Skeletal muscle tissue (tissue), 4 donors: ENCODE measurements around the gene GRK4. TPM values are rescaled to one million over a fixed set of nuclear protein-coding genes. Genes with fewer than 3 reads are reported as not detected.
"Not testable (repeated sequence)": the region's sequence is repeated elsewhere in the genome, so short reads cannot be mapped to it uniquely, and the experiment has no call there.

Experiments
- H3K27ac ChIP-seq: one replicate; pipeline ENCODE4 v1.7.0; 2013; ENCODE audit warnings: mild to moderate bottlenecking, low read depth, low read length, inconsistent platforms
- H3K27me3 ChIP-seq, 3 donors: one replicate each; pipeline ENCODE4 v1.7.0; 2013; ENCODE audit warnings: low read length in 3 of 3; ENCODE audit not compliant: control insufficient read depth in 3 of 3, insufficient read depth in 3 of 3
- H3K36me3 ChIP-seq, 3 donors: one replicate each; pipeline ENCODE4 v1.7.0; 2013; ENCODE audit warnings: low read length in 3 of 3; ENCODE audit not compliant: control insufficient read depth in 3 of 3, insufficient read depth in 3 of 3
- H3K4me1 ChIP-seq, 3 donors: one replicate each; pipeline ENCODE4 v1.7.0; 2013; ENCODE audit warnings: low read length in 3 of 3, mild to moderate bottlenecking in 3 of 3; ENCODE audit not compliant: control insufficient read depth in 3 of 3, insufficient read depth in 3 of 3
- H3K4me3 ChIP-seq, 3 donors: one replicate each; pipeline ENCODE4 v1.7.0; 2013; ENCODE audit warnings: low read length in 3 of 3
- H3K9ac ChIP-seq, 3 donors: one replicate each; pipeline ENCODE4 v1.7.0; 2013; ENCODE audit warnings: low read length in 3 of 3, mild to moderate bottlenecking in 3 of 3, moderate library complexity in 2 of 3, low read depth in 1 of 3
- H3K9me3 ChIP-seq, 3 donors: one replicate each; pipeline ENCODE4 v1.7.0; 2013; ENCODE audit warnings: low read length in 3 of 3; ENCODE audit not compliant: control insufficient read depth in 3 of 3
- total RNA-seq: library from RNA; depleted of rRNA; stranded (reverse); fragments of >200 nt; gene quantifications from one replicate; pipeline ENCODE4 v1.2.3, GENCODE V29; 2014
- donor health status: Osteomylitis.

Gene GRK4
- total RNA-seq, 1 donor from 2014 or later: 12.5 TPM

DNA sequence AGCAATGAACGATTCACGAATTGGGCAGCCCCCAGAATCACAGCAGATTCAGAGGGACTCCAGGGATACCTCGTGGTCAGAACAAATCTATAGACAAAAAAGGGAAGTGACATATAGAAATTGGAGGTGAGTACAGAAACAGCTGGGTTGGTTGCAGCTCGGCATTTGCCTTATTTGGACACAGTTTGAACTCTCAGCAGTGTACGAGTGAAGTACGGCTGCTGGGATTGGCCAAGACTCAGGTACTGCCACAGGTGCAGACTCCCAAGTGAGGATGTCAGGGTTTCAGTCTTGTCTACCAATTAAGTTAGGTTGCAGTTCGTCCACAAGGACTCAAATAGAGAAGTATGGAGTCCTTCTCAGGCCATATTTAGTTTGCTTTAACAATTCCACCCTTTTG lies 82.8 kb downstream of the GRK4 start:
- Histone ChIP-seq H3K9ac (no peak overlapping the region), H3K27ac (no peak overlapping the region), H3K4me3 (no peak overlapping the region), H3K9me3 (no peaks in the 10 kb centered on the region), H3K27me3 (no peaks in the 10 kb centered on the region), H3K36me3 (no peaks in the 10 kb centered on the region), H3K4me1 (peaks cover 19 to 42% (median 20%) of the 10 kb centered on the region in 3 donors)

DNA sequence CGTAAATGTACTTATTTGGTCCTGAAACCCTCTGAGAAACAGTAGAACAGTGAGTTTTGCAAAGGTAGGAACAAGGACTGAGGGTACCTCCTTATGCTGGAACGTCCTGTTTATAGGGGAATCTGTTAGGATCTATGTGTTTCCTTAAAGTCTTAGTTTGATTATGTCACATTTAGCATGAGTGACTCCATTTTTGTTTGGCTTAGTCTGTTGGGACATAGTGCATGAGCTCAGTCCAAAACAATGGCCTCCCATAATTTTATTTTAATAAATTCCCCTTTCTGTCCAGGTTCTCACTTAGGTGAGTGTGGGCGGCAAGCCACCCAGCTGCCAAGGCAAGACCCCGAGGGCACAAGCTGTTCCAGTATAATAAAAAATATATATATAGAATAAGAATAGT lies 83.3 kb downstream of the GRK4 start:
- Histone ChIP-seq H3K27me3 (no peaks in the 10 kb centered on the region), H3K36me3 (no peaks in the 10 kb centered on the region), H3K4me1 (peaks cover 15 to 38% (median 16%) of the 10 kb centered on the region in 3 donors), H3K27ac (no peak overlapping the region), H3K4me3 (no peak overlapping the region), H3K9me3 (no peaks in the 10 kb centered on the region), H3K9ac (no peak overlapping the region)

DNA sequence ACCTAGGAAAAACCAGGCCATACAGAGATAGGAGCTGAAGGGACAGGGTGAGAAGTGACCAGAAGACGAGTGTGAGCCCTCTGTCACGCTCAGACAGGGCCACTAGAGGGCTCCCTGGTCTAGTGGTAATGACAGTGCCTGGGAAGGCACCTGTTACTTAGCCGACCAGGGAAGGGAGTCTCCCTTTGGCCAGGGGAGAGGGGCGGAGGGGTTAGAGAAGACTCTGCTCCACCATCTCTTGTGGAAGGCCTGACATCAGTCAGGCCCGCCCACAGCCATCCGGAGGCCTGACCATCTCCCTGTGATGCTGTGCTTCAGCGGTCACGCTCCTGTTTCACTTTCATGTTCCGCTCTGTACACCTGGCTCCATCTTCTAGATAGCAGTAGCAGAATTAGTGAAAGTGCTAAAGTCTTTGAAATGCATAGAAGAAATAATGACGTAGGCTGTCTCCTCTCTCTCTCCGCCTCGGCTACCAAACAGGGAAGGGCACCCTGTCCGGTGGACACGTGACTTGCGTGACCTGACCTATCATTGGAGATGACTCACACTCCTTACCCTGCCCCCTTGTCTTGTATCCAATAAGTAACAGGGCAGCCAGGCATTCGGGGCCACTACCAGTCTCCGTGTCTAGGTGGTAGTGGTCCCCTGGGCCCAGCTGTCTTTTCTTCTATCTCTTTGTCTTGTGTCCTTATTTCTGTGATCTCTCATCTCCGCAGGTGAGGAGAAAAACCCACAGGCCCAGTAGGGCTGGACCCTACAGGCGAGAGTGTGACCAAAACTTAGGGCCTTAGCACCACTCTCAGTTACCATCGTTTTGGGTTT lies 84.3 kb downstream of the GRK4 start:
- peak overlapping the region; percentile 48 to 78 (median 71) for H3K4me3 ChIP-seq
- no peaks in the 10 kb centered on the region for H3K36me3 ChIP-seq
- H3K27me3 ChIP-seq: no peaks in the 10 kb centered on the region
- H3K9me3 ChIP-seq: no peaks in the 10 kb centered on the region
- peak overlapping the region; percentile 13 to 75 (median 62) for H3K9ac ChIP-seq
- H3K4me1 ChIP-seq: peaks cover 8 to 27% (median 8%) of the 10 kb centered on the region in 3 donors
- peak overlapping the region; percentile 86 for H3K27ac ChIP-seq

DNA sequence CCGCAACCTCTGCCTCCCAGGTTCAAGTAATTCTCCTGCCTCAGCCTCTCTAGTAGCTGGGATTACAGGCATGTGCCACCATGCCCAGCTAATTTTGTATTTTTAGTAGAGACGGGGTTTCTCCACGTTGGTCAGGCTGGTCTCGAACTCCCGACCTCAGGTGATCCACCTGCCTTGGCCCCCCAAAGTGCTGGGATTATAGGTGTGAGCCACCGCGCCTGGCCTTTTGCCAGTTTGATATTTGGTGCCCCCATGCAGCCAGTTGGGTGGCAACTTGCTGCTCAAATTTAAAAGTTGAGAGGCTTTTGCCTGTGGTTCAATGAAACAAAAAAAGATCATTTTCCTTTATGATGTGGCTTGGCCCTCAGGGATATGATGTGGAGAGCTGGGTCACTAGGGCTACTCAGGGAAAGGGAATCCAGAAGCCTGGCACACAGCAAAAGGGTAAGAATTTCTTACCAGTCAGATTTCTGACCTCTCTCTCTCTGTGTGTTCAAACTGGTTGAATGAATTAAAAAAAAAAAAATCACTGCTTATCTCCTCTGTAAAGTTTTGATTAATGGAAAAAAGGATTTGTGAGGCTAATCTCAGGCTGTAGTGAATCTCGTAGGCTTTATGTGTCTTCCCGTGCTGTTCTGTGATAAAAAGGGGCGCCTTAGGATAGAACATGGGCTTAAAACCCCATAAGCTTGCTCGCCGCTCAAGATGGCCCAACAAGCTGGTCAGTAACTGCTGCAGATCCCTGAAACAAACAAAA lies 87.9 kb downstream of the GRK4 start:
- not testable (repeated sequence) for H3K9me3 ChIP-seq, H3K27me3 ChIP-seq, H3K9ac ChIP-seq, H3K4me3 ChIP-seq, H3K36me3 ChIP-seq, H3K4me1 ChIP-seq, H3K27ac ChIP-seq

DNA sequence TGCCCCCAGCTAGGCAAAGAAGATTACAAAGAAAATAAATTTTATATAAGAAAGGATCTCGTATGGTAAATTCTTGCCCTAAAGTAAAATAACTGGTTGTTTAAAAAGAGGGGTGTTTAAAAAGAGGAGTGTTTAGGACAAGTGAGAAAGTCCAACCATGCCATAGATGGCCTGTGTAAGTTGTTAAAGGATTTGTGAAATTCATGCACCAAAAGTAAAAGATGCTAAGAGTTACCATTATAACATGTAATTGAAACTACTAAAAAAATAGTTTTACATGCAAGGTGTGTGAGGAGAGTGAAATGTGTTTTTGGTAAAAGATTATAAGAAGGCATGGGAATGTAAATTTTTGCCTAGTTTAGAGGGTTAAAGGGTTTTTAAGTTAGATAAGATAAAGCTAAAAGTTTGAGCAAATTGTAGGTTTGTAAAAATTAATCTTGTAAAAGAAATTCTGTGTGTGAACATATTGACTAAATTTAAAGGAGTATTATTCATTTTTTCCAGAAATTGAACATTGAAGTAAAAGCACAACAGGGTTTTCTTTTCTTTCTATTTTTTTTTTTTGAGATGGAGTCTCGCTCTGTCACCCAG lies 90.9 kb downstream of the GRK4 start:
- Histone ChIP-seq H3K9ac (no peak overlapping the region), H3K9me3 (peaks cover 0 to 6% (median 2%) of the 10 kb centered on the region in 3 donors), H3K27ac (no peak overlapping the region), H3K4me1 (peaks cover 0 to 11% (median 5%) of the 10 kb centered on the region in 3 donors), H3K4me3 (no peak overlapping the region), H3K36me3 (no peaks in the 10 kb centered on the region), H3K27me3 (no peaks in the 10 kb centered on the region)

DNA sequence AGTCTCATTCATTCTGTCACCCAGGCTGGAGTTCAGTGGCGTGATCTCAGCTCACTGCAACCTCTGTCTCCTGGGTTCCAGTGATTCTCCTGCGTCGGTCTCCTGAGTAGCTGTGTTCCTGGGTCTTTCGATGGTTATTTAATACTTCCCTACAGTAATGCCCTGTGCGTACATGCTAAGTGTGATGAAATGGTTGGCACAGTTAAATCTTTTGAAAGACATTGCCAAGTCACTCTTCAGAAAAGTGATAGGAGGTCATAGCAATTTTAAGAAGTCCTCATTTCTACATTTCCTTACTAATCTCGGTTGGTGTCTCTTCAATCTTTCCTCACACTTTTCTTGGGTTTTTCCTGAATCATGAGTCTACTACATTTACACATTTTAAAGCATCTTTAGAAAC lies 96.6 kb downstream of the GRK4 start:
- H3K9ac ChIP-seq: no peak overlapping the region
- no peaks in the 10 kb centered on the region for H3K27me3 ChIP-seq
- peaks cover 0 to 14% (median 5%) of the 10 kb centered on the region in 3 donors for H3K4me1 ChIP-seq
- H3K9me3 ChIP-seq: peaks cover 0 to 6% (median 2%) of the 10 kb centered on the region in 3 donors
- no peak overlapping the region for H3K27ac ChIP-seq
- H3K4me3 ChIP-seq: no peak overlapping the region
- no peaks in the 10 kb centered on the region for H3K36me3 ChIP-seq

DNA sequence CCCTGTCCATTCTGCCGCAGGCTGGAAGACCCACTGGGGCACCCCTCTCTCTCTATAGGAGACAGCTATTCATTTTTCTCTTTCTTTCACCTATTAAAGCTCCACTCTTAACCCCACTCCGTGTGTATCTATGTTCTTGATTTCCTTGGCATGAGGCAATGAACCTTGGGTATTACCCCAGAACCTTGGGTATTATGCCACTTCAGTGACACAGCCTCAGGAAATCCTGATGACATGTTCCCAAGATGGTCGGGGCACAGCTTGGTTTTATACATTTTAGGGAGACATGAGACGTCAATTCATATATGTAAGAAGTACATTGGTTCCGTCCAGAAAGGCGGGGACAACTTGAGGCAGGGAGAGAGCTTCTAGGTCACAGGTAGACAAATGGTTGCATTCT lies 97.6 kb downstream of the GRK4 start:
- no peak overlapping the region for H3K27ac ChIP-seq

DNA sequence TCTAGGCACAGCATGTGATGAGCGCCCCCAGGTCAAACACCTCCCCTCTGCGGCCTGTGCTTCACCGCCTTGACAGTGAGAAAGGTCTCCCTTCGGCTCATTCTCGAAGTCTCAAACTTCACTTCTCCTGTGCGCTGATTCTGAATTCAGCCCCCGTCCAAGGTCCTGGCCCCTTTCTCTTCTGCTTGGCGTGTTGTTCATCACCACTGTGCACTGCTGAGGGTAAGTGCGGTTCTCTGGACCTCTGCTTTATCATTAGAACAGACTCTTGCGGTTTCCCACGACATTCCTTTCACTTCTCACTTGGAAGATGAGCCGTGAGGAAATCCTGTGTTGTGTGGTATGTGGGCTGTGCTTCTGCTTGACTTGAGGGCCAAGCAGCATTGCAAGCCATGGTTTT lies 99.1 kb downstream of the GRK4 start:
- Histone ChIP-seq H3K4me1 (peaks cover 0 to 14% (median 5%) of the 10 kb centered on the region in 3 donors), H3K4me3 (no peak overlapping the region), H3K36me3 (no peaks in the 10 kb centered on the region), H3K27me3 (no peaks in the 10 kb centered on the region), H3K9ac (no peak overlapping the region), H3K9me3 (no peaks in the 10 kb centered on the region), H3K27ac (no peak overlapping the region)

More for the DNA sequence above, 97.6 kb downstream of the GRK4 start:
- no peak overlapping the region for H3K4me3 ChIP-seq
- no peaks in the 10 kb centered on the region for H3K27me3 ChIP-seq
- peaks cover 0 to 4% (median 0%) of the 10 kb centered on the region in 3 donors for H3K9me3 ChIP-seq
- H3K9ac ChIP-seq: no peak overlapping the region
- H3K4me1 ChIP-seq: peaks cover 0 to 14% (median 5%) of the 10 kb centered on the region in 3 donors
- H3K36me3 ChIP-seq: no peaks in the 10 kb centered on the region

DNA sequence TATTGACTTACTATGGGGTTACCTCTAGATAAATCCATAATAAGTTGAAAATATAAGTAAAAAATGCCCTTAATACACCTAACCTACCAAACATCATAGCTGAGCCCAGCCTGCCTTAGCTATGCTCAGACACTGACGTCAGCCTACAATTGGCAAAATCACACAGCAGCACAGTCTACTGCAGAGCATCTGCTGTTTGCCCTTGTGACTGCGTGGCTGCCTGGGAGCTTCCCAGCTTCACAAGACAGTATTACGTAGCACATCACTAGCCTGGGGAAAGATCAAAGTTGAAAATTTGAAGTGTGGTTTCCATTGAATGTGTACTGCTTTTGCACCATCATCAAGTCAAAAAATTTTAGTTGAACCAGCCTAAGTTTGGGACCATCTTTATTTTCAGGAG lies 102.2 kb downstream of the GRK4 start:
- no peaks in the 10 kb centered on the region for H3K27me3 ChIP-seq
- H3K4me3 ChIP-seq: no peak overlapping the region

More for the DNA sequence above, 102.2 kb downstream of the GRK4 start:
- Histone ChIP-seq H3K9me3 (no peaks in the 10 kb centered on the region), H3K4me1 (no peaks in the 10 kb centered on the region), H3K27ac (no peak overlapping the region), H3K36me3 (no peaks in the 10 kb centered on the region), H3K9ac (no peak overlapping the region)
